BJ (cell line): ENCODE results near the gene CA12. TPM values are rescaled to one million over a fixed set of nuclear protein-coding genes. Genes with fewer than 3 reads are reported as not detected.

ENCODE experiments used
- CTCF ChIA-PET: fragments of 350-600 bp; formaldehyde crosslinking; extraction: SDS; loops from one replicate; lab custom pipeline; 2021; ENCODE audit warnings: antibody characterized with exemption, inconsistent platforms; lab: Yijun Ruan, JAX
- POLR2A ChIA-PET: fragments of 300-600 bp; sonication (Branson Sonifier 250); formaldehyde crosslinking; extraction: SDS; loops from one replicate; lab custom pipeline; 2021; ENCODE audit warnings: antibody characterized with exemption; lab: Charles Lee
- DNase-seq: peaks from one replicate; pipeline ENCODE4 v3.0.0-alpha.2; 2011; ENCODE audit warnings: low read depth
- H3K27me3 ChIP-seq: 2 replicates; pipeline ENCODE4 v1.6.0; 2011; ENCODE audit warnings: low read length; ENCODE audit not compliant: control insufficient read depth, insufficient read depth
- H3K36me3 ChIP-seq: 2 replicates; pipeline ENCODE4 v1.5.1; 2011; ENCODE audit warnings: low read length; ENCODE audit not compliant: control insufficient read depth, insufficient read depth
- H3K4me3 ChIP-seq: 2 replicates; pipeline ENCODE4 v1.5.1; 2011; ENCODE audit warnings: low read depth, mild to moderate bottlenecking, control low read depth, low read length
- polyA plus RNA-seq: library from polyadenylated mRNA; depleted of rRNA; stranded (reverse); fragments of >200 nt; gene quantifications from 2 replicates; pipeline ENCODE4 v1.2.3, GENCODE V29; 2011
- TF ChIP-seq, protein P1 (sequence below): IDR thresholded peaks from 2 replicates; pipeline ENCODE4 v1.5.1; 2011; ENCODE audit warnings: low read depth, mild to moderate bottlenecking, control low read depth, inconsistent platforms, low read length, moderate library complexity; ENCODE audit not compliant: insufficient read depth

Gene CA12
- polyA plus RNA-seq, 1 experiment, result 16.9 TPM

DNA sequence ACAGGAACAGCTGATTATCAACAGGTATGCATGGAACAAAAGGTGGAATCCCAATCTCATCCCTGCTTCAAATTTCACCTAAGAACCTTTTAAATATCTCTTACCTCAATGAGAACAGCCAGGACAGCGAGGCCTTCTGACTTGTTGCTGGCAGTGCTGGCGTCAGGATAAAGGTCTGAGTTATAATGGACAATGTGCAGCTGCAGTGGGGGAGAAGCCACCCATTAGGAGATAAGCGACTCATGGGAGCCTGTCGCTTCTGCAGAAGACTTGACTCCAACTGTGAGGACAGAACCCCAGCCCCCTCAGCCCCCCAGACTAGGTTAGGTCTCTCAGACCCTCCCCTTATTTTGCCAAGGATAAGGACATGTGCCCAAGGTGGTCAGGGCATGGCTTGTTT, 39.7 kb downstream of the CA12 start:
- no peaks in the 10 kb centered on the region for H3K27me3 ChIP-seq
- POLR2A ChIA-PET, result no interaction called here
- TF ChIP-seq, protein P1, sequence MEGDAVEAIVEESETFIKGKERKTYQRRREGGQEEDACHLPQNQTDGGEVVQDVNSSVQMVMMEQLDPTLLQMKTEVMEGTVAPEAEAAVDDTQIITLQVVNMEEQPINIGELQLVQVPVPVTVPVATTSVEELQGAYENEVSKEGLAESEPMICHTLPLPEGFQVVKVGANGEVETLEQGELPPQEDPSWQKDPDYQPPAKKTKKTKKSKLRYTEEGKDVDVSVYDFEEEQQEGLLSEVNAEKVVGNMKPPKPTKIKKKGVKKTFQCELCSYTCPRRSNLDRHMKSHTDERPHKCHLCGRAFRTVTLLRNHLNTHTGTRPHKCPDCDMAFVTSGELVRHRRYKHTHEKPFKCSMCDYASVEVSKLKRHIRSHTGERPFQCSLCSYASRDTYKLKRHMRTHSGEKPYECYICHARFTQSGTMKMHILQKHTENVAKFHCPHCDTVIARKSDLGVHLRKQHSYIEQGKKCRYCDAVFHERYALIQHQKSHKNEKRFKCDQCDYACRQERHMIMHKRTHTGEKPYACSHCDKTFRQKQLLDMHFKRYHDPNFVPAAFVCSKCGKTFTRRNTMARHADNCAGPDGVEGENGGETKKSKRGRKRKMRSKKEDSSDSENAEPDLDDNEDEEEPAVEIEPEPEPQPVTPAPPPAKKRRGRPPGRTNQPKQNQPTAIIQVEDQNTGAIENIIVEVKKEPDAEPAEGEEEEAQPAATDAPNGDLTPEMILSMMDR, result no peak
- CTCF ChIA-PET, result interaction anchor here (0.9 kb wide), 1 partner anchor 9 kb away, joined by 3 read pairs; no protein-coding TSS in a partner anchor
- no peak overlapping the region for H3K4me3 ChIP-seq
- DNase-seq, result no peak
- no peaks in the 10 kb centered on the region for H3K36me3 ChIP-seq

- ChIA-PET POLR2A (no interaction called here), CTCF (no interaction called here)
- TF ChIP-seq, protein P1, result no peak
- H3K4me3 ChIP-seq, result no peak overlapping the region
- H3K27me3 ChIP-seq, result no peaks in the 10 kb centered on the region
- no peak for DNase-seq
- H3K36me3 ChIP-seq, result no peaks in the 10 kb centered on the region
Observed at GRCh38 chr15:63340878-63341277, 40.8 kb downstream of the CA12 start.

DNA sequence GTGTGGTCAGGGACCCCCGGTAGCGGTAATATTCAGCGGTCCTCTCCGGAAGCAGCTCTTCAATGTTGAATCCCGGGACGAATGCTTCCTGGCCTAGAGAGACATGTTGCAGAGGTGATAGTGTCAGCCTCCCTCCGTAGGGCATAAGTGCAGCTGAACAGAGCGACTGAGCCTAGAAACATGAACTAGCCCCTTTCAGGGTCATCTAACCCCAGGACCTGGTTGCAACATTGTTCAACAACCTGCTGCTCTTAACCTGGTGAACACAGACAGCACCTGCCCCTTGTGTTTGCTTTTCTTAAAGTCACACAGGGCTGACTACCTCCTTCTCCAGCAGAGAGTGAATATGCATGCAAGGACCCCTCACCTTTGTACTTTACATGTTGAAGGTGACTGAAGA, 41.3 kb downstream of the CA12 start:
- Histone ChIP-seq H3K4me3 (no peak overlapping the region), H3K27me3 (no peaks in the 10 kb centered on the region), H3K36me3 (no peaks in the 10 kb centered on the region)
- CTCF ChIA-PET, result no interaction called here
- TF ChIP-seq, protein P1, result no peak
- POLR2A ChIA-PET, result no interaction called here
- DNase-seq, result no peak

DNA sequence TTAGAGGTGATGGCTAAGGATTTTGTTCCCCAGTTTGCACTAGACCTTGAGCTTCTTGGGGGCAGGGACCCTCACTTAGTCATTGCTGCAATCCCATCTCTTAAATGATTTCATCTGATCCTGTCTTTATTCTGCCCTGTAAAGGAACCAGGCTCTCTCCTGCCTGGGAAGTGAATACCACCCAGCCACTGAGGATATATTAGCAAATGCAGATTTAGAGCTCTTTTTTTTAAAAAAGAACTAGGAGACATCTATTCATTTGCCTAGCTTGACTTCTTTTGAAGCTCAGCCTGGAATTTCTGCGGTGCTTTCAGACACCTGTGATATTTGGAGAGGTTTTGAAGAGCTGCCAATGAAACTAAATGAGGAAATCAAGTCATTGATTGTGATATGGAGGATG, 41.8 kb downstream of the CA12 start:
- Histone ChIP-seq H3K27me3 (no peaks in the 10 kb centered on the region), H3K36me3 (no peaks in the 10 kb centered on the region), H3K4me3 (no peak overlapping the region)
- POLR2A ChIA-PET, result no interaction called here
- TF ChIP-seq, protein P1, result no peak
- DNase-seq, result no peak
- CTCF ChIA-PET, result no interaction called here

DNA sequence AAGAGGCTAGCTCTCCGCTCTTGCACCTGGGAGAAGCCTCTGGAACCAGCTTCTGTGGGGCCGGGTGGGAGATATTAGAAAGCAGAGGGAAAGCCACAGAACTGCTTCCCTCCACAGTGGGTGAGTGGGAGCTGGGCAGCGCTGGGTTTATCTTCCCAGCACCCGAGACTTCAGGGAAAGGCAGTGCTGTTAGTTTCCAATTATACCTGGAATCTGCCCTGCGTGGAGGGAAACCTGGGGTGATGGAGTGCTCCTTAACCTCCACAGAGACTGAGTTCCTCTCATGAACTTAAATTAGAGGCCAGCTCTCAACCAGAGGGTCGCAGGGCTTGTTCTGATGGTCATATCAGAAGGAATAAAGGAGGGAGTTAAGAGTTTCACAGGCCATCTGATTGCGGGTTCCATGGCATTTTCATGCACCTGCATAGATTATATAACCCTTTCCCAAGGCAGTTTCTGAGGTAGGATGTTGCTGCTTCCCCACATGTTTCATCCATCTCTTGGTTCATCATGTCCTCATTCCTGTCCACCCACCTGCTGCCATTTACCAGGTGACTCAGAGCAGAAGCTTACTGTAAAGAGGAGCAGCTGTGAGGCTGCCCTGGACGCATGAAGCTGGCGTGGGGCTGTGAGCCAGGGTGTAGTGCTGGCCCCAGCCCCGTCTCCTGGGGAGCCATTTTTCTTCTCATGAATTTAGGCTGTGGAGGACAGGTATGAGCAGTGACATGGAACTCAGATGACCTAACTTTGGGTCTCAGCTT, 42.5 kb downstream of the CA12 start:
- no peak for DNase-seq
- TF ChIP-seq, protein P1, result no peak
- H3K4me3 ChIP-seq, result no peak overlapping the region
- ChIA-PET POLR2A (no interaction called here), CTCF (interaction anchor here (2.0 kb wide), 1 partner anchor 62 kb away, joined by 6 read pairs; no protein-coding TSS in a partner anchor)
- no peaks in the 10 kb centered on the region for H3K27me3 ChIP-seq
- no peaks in the 10 kb centered on the region for H3K36me3 ChIP-seq
